ENCODE data around the gene APC2. TPM values are rescaled to one million over a fixed set of nuclear protein-coding genes. Genes with fewer than 3 reads are reported as not detected.
"Not testable (repeated sequence)": the region's sequence is repeated elsewhere in the genome, so short reads cannot be mapped to it uniquely, and the experiment has no call there.

The APC2 gene
- total RNA-seq, 1 donor from 2014 or later: 0.12 TPM

DNA sequence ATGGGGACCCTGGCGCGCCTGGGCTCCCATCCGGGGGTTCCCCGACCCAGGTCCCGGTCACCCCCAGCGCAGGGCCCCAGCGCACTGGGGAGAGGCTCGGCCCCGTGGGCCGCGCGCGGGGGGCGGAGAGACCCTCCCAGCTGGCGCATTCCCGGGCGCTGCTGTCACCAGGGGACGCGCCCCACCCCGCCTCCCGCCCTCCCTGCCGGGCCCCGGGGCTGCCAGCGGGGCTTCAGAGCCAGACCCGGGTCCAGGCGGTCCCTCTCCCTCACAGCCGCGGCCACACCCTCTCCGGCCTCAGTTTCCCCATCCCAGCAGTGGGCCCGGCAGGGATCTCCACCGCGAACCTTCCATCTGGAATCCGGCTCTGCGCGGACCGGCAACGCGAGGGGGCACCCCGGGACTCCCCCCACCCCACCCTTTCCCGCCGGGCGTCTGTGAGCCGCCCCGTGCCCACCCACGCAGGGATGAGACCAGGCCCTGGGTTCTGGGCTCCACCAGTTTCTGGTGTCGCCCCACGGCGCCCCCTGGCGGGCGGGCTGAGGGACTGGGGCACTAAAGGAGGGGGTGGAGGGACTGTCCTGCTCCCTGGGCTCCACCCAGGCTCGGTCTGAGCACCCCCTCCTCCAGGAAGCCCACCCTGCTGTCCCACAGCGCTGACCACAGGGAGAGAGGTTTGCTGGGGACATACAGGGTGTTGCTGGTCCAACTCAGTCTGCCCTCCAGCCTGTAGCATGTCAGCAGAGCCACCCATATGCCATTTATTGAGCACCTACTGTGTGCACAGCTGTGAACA, 63.8 kb downstream of the APC2 start:
- peak overlapping the region; percentile 52 for H3K4me3 ChIP-seq
- H3K9me3 ChIP-seq: no peaks in the 10 kb centered on the region
- peaks cover 7% of the 10 kb centered on the region for H3K4me1 ChIP-seq
- H3K36me3 ChIP-seq: no peaks in the 10 kb centered on the region
- ATAC-seq (peak; percentile 76 to 78), DNase-seq (peak; percentile 66)
- TF ChIP-seq, protein P1, sequence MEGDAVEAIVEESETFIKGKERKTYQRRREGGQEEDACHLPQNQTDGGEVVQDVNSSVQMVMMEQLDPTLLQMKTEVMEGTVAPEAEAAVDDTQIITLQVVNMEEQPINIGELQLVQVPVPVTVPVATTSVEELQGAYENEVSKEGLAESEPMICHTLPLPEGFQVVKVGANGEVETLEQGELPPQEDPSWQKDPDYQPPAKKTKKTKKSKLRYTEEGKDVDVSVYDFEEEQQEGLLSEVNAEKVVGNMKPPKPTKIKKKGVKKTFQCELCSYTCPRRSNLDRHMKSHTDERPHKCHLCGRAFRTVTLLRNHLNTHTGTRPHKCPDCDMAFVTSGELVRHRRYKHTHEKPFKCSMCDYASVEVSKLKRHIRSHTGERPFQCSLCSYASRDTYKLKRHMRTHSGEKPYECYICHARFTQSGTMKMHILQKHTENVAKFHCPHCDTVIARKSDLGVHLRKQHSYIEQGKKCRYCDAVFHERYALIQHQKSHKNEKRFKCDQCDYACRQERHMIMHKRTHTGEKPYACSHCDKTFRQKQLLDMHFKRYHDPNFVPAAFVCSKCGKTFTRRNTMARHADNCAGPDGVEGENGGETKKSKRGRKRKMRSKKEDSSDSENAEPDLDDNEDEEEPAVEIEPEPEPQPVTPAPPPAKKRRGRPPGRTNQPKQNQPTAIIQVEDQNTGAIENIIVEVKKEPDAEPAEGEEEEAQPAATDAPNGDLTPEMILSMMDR (IDR thresholded peaks at IDR 0.05): peak; percentile 61
- intact Hi-C loops (cut with DNase I): no loop called here
- H3K27ac ChIP-seq: no peak overlapping the region
- peaks cover 57% of the 10 kb centered on the region for H3K27me3 ChIP-seq (ENCODE audit: low read depth)

DNA sequence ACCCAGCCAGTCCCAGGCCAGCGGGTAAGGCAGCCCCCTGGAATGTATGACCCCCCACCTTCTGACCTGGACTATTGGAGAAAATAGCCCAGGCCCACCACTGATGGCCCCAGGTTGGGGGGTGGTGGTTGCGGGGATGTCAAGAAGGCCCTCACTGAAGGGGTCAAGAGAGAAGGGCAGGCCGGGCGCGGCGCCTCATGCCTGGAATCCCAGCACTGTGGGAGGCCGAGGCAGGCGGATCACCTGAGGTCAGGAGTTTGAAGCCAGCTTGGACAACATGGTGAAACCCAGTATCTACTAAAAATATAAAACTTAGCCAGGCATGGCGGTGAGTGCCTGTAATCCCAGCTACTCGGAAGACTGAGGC, 64.4 kb downstream of the APC2 start:
- Histone ChIP-seq H3K27me3 (ENCODE audit: low read depth) (peaks cover 58% of the 10 kb centered on the region), H3K36me3 (no peaks in the 10 kb centered on the region), H3K27ac (no peak overlapping the region), H3K9me3 (no peaks in the 10 kb centered on the region), H3K4me3 (no peak overlapping the region), H3K4me1 (peaks cover 7% of the 10 kb centered on the region)
- TF ChIP-seq, protein P1 (IDR thresholded peaks at IDR 0.05): no peak
- intact Hi-C loops (cut with DNase I): no loop called here
- ATAC-seq: no peak
- DNase-seq: no peak

DNA sequence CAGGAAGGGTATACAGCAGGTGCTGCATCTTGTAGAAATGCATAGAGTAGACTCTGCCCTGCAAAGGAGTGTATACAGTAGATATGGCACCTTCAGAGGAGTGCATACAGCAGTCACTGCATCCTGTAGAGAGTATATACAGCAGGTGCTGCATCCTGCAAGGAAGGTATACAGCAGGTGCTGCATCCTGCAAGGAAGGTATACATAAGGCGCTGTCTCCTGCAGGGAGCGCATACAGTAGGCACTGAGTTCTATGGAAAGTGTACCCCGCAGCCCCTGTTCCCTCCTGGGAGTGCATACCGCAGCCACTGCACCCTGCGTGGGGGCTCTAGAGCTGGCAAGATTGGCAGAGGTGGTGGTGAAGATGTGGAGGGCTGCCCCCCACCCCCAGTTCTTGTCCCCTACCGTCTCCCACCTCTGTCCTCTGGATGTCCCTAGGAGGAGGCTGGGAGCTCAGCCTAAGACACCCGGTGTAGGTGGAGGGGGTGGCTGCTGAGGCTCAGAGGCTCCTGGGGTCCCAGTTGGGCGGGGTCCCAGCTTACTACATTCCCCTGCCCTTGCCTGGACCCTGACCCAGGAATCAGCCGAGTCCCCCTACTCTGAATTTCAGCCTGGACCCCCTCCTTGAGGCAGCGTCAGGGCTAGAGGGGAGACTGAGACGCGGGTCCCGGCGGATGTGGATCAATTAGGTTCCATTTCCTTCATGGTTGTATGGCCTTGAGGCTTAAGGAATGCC, 65.2 kb downstream of the APC2 start:
- no peaks in the 10 kb centered on the region for H3K36me3 ChIP-seq
- no peak for ATAC-seq
- no peaks in the 10 kb centered on the region for H3K9me3 ChIP-seq
- no peak overlapping the region for H3K27ac ChIP-seq
- intact Hi-C loops (cut with DNase I): no loop called here
- peaks cover 58% of the 10 kb centered on the region for H3K27me3 ChIP-seq (ENCODE audit: low read depth)
- DNase-seq: no peak
- H3K4me1 ChIP-seq: peaks cover 7% of the 10 kb centered on the region
- TF ChIP-seq, protein P1 (IDR thresholded peaks at IDR 0.05): no peak
- no peak overlapping the region for H3K4me3 ChIP-seq

DNA sequence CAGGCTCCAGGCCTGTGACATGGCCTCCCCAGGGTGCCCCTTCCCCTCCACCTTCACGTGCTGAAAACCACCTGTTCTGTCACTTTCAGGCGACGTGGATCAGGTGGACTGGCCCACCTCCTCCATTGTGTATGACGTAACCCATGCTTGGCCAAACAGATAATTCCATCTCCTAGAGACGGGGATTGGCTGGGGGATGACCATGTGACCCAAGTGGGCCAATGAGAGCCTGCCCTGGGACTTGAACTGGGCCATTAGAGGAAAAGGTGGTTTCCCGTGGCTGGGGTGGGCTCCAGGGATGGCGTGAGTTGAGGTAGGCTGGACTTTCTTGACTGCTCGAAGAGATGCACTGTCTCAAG, 66.5 kb downstream of the APC2 start:
- TF ChIP-seq, protein P1 (IDR thresholded peaks at IDR 0.05): no peak

DNA sequence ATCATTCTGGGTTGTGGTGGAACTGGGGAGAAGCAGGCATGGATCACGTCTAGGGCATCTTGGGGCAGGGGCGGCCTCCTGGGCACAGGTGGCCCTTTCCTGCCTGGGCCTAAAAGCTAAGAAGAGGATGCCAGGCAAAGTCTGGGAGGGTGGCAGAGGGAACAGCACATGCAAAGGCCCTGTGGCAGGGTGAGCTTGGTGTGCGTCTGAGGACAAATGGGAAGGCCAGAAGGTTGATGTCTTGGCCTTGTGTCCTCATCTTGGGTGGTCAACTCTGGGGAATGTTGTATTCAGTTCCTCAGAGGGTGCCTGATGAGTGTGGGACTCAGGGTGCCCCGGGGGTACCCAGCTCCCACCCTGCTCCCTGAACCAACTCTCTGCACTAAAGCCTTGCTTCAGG, 68.5 kb downstream of the APC2 start:
- H3K4me3 ChIP-seq: no peak overlapping the region
- DNase-seq (no peak), ATAC-seq (no peak)
- no peaks in the 10 kb centered on the region for H3K9me3 ChIP-seq
- intact Hi-C loops (cut with DNase I): no loop called here
- TF ChIP-seq, protein P1 (IDR thresholded peaks at IDR 0.05): no peak
- H3K36me3 ChIP-seq: no peaks in the 10 kb centered on the region
- no peak overlapping the region for H3K27ac ChIP-seq
- peaks cover 43% of the 10 kb centered on the region for H3K27me3 ChIP-seq (ENCODE audit: low read depth)
- H3K4me1 ChIP-seq: peaks cover 4% of the 10 kb centered on the region

More for the DNA sequence above, 66.5 kb downstream of the APC2 start:
- Histone ChIP-seq H3K4me1 (peaks cover 7% of the 10 kb centered on the region), H3K9me3 (no peaks in the 10 kb centered on the region), H3K4me3 (no peak overlapping the region), H3K27ac (no peak overlapping the region), H3K27me3 (ENCODE audit: low read depth) (peaks cover 49% of the 10 kb centered on the region), H3K36me3 (no peaks in the 10 kb centered on the region)
- ATAC-seq: no peak
- intact Hi-C loops (cut with DNase I): no loop called here
- no peak for DNase-seq

DNA sequence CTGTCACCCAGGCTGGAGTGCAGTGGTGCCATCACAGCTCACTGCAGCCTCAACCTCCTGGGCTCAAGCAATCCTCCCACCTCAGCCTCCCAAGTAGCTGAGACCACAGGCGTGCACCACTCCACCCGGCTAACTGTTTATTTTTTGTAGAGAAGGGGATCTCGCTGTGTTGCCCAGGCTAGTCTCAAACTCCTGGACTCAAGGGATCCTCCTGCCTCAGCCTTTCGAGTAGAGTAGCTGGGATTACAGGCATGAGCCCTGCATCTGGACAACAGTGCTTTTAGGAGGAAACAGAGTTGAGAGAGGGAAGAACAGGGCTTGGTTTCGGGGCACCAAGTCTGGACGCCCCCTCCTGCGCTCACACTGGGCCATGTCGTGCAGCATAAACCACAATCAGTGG, 69.9 kb downstream of the APC2 start:
- H3K4me1 ChIP-seq; H3K4me3 ChIP-seq; ATAC-seq; H3K9me3 ChIP-seq; DNase-seq; intact Hi-C loops (cut with DNase I); H3K27ac ChIP-seq; H3K36me3 ChIP-seq: not testable (repeated sequence)
- H3K27me3 ChIP-seq (ENCODE audit: low read depth): peaks cover 43% of the 10 kb centered on the region

Data from lower lobe of right lung (tissue), 2 donors.